COR-L47 (cell line): ENCODE data around the gene ZBTB7C.

Source experiments
- DNase-seq: peaks from one replicate; lab custom pipeline; 2025; lab: John Stamatoyannopoulos, UW

Gene ZBTB7C

DNA sequence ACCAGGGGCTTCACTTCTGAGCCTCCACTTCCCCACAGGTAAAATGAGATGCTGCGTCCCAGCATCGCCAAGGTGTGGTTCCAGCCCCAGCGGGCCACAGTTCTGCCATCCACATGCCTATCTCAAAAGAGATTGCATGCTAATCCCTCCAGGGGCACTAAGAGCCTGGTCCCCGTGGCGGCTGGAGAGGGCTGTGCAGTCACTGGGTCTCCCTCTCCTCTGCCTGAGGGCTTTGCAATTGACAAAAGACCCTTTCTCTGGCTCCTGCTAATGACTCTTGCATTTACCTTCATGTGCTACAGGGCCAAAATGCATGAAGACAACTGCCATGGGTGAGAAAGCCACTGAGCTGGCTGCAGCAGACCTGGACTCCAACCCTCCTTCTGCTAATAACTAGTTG is 18.5 kb downstream of the ZBTB7C start:
- no peak for DNase-seq

DNA sequence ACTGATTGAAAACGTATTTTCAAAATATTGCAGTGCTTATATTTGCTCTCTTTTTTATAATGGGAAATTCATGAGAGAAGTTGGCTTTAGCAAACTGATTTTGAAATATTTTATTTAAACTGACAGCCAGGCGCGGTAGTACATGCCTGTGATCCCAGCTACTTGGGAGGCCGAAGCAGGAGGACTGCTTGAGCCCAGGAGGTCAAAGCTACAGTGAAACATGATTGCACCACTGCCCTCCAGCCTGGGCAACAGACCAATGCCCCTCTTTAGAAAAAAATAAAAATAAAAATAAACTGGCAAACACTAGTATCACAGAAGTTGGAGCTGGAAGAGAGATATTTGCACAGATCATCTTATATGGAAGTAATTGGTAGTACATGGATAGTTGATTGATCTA is 20.7 kb downstream of the ZBTB7C start:
- DNase-seq = no peak

DNA sequence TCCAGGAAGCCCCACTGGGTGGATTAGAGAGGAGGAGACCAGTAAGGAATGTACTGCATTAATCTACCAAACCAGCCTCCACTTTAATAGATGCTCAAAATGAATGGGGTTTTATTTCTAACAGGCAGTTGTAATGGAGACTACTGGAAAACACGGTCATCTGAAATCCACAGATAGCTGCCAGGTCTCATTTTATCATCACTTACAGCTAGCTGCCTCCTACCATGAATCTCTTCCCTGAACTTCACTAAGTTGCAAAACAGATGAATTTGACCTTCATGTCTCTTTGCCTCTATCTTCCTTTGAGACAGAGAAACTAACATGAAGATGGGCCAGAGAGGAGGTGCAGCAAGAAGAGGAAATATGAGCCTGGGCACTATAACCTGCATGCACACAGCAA is 21.9 kb downstream of the ZBTB7C start:
- no peak for DNase-seq

DNA sequence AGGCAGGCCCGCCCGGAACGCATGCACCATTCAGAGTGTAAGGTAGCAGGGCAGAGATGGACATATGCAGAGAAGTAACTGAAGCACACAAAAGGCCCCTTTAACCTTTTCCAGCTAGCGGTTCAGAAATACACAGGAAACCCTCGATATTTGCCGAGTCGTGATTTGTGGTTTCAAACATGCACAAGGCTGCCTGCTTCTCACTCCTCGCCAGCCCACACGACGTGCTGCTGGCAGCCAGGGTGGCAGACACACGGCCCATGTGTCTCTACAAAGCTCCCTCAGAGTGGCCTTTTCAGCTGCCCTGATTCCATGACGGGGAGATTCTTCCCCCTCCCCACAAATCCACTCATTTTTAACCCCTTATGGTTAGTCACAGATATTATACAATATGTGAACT is 23.6 kb downstream of the ZBTB7C start:
- DNase-seq = no peak

DNA sequence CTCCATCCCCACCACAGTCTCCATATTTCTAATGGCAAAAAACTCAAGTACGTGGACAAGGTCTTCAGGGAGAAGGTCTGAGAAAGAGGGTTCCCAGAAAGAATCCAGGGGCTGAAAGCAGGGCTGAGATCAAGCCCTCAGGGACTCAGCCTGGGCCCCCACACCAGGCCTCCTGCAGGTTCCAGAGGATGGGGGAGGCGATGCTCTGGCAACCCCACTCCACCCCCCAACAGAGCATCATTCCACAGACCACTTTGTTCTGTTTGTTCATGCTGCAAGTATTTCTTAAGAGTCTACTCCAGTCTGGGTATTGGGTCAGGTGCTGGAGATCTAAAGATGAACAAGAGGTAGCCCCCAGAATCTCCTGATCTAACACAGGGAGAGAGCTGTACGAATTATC is 32.2 kb downstream of the ZBTB7C start:
- DNase-seq = no peak

DNA sequence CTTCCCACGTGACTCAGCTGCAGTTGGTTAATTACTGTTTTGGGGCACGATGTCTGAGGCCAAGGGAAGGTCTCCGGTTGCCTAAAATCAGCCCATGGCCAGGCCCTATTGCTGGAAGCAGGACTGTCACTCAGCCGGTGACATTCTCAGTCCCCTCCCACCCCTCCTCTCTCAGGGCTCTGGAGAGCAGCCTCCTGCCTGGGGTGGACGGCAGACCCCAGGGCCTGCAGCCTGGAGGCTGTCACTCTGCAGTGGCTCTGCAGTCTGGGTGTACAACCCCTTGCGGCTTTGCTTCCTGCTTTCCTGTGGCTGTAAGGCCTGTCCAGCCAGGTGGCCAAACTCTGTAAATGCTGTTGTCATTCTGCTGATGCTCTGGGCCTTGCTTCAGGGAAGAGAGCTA is 32.8 kb downstream of the ZBTB7C start:
- peak; percentile 44 for DNase-seq

DNA sequence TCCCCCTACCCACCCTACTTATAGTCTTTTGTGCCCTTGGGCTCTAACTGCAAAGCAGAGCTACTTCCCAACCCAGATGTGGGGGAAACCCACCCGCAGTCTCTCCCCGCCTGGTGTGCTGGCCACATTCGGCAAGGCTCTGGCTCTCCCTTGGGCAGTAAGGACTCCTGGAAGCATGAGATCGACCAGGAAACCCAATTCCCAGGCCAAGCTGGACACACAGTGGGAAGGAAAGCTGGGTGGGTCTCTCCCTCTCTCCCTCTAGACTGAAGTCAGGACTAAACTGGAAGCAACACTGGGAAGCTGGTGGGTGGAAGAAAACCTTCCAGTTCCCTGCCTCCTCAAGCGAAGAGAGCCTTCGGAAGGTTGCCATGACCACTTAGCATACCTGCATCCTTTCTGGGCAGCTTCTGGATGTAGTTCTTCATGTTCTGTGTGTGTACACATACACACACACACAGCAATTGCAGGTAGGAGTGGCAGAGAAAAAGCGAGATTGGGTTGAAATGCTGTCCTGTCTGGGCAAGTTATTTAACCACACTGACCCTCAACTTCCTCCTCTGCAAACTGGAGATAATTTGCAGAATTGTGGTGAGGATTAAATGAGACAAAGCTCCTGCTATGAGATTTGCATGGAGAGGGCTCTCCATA is 33.9 kb downstream of the ZBTB7C start:
- no peak for DNase-seq

DNA sequence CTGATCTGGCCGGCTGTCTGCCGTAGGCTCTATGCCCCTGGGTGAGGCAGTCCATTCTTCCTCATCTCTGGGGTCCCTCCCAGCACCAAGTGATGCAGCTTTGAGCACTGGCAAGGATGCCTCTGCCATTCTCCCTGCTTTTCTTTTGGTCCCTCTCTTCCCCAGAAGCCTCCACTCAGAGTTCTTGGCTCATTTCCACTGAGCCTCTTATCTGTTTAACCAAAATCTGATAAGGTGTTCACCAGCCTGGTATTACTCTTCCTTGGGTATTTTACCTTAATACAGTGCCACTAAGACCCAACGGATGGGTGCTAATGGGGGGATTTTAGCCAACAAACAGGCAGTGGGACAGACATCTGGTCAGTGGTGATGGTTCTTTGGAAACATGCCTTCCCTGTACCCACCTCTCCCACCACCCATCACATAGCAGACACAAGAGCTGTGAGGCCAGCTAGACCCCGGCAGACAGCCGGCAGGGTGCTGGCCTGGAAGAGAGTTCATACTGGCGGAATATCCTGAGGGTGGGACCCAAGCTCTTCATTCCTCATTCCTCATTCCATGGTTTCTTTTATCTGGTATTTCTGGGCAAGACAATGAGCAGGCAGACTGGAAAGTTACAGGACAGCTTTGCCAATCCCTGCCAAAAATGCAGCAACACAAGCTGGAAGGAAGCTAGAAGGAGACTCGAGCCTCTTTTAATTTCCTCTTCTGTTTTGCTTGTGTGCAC is 34.6 kb downstream of the ZBTB7C start:
- no peak for DNase-seq

DNA sequence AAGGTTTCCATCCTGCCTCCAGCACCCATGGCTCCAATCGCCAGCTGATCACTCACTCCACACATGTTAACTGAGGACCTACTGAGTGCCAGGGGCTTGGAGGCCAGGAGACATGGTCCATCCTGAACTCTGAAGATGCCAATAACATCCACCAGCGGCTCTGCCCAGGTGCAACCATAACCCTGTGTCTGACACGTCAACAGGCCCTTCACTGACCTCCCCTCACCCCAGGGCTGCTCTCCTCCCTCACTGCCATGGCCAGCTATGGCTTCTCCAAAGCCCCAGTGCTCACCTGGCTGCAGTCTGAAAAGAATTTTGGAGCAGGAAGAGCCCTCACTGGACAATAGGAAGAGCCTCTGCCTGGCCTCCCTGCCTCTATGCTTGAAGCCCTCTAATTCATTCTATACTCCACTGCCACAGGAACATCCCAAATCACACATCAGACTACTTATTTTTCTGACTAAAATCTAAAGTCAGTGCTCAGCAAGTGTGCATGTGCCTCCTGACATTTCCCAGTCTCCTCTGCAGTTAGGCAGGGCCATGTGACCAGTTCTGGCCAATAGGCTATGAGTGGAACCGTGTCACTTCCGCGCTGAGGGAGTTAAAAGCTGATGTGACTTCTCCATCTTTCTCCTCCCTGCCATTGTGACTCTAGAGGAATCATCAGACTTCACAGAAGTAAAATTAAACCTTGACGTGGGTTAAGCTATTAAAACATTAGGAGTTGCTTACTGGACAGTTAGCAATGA is 37.2 kb downstream of the ZBTB7C start:
- no peak for DNase-seq

DNA sequence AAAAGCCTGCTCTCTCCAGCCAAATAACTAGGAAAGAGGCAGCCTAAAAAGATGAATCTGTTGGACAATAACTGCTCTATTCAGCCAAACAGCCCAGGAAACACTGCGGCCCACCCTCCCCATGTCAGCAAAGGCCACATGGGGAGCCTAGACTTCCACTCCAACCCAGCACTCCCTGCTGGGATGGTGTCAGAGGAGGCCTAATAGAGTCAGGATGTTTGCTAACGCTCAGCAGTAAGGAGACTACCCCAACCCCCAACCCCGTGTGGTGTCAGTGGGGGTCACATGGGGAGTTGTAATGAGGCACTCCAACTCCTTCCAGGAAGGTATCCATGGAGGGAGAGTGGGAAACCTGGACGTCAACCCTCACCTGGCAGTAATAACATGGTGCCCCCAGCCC is 41.6 kb downstream of the ZBTB7C start:
- DNase-seq = no peak

DNA sequence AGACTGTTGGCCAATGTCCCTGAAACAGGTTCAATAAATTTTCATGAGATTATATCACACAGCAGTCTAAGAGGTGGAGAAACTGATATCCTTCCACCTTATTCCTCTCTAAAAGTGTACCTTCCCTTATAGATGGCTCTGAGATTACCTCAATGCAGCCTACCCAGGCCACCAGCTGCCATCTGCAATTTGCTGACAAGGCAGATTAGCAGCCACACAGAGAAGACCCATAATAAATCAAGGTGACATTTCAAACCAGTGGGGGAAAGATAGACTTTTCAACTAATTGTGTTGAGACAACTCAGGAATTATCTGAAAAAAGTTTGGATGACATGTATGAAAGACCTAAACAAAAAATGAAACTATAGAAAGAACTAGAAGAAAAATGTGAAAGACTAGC is 43.2 kb downstream of the ZBTB7C start:
- no peak for DNase-seq

DNA sequence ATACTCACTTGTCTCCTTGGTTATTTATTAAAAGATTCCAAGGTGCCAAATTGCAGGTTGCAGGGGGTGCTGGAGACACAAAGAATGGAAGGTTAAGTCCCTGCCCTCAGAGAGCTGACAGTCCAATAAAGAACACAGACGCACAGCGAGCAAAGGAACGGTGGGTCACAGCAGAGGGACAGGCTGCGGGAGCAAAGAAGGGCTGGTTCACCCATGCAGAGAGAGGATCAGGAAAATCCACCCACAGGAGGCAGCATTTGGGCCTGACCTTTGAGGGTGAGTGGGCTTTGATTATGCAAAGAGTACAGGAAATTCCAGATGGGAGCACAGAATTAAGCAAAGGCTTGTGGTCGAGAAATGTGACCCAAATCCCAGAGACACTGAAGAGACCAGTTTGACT is 45.0 kb downstream of the ZBTB7C start:
- DNase-seq = no peak

DNA sequence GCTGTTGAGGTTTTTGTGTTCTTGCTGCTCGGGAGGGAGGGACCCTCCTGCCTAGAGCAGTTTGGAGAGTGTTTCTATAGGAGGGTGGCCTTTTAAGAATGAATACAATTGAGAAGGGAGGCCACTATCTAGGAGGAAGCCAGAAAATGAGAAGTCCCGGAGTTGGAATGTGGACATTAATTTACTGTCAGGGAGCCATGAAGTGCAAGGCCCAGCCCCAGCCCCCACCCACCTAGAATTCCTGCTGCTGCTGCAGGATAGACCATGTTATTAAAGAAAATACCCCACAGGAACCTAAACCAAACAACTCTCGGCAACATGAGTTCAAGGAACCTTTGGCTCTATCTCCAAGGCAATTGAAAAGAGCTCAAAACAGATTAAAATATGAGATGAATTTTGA is 46.0 kb downstream of the ZBTB7C start:
- DNase-seq = no peak

DNA sequence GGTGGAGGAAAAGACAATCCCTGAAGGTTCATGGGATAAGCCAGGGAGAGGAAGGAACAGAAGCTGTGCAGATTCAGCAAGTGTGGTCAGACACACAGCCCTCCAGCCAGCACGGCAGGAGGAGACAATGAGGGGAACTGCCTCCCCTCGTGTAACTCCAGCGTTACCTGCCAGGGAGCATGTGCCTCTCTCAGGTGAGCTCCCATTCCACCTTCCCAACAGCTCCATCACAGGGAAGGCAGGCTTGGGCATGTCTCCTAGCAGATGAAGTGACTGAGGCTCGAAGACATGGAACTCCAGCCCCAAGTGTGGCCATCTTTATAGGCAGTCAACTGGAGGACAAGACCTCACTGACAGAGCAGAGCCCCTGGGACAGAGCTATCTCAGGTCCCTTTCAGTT is 47.4 kb downstream of the ZBTB7C start:
- DNase-seq = no peak

DNA sequence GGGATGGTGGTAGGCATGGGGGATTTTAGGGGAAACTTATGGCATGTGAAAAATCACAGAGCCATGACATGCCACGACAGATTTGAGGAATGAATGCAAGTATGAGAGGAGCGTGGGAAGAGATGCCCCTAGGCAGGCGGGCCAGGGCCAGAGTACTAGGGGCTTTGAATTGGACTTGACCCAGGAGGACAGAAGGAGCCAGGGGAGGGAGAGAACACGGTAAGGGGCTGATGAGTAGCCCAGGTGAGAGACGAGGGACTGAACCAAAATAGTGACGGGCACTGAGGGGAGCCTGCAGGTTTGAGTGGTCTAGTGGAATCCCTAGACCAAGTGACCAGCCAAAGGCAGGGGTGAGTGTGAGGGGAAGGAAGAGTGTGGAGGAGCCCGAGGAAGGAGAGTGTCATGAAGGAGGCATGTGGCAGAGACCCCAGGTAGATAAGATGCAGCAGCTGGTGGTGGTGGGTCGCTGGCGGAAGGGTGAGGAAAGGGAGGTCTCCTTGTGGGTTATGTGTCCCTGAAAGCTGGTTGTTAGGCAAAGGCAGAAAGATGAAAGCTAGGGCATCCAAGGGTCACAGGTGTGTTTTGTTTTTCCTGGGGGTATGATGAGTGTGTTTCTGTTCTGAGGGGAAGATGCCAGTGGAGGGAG is 48.7 kb downstream of the ZBTB7C start:
- DNase-seq = no peak

DNA sequence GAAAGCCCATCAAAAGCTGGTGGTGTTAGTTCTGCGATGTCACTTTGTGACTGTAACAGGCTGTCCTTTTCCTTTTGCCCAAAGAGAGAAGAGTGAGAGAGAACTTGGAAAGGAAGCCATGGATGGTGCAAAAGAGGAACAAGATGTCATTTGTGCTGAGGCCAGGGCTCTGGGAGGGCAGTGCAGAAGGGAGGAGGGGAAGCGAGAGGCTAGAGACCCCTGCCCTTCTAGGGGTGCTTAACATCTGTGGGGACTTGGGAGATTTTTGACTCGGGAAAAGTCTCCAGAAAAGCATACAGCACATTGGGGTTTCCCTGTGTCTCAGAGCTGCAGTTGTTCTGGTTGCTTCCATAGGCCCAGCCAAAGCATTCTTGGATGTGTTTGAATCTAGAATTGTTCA is 49.6 kb downstream of the ZBTB7C start:
- DNase-seq = no peak

DNA sequence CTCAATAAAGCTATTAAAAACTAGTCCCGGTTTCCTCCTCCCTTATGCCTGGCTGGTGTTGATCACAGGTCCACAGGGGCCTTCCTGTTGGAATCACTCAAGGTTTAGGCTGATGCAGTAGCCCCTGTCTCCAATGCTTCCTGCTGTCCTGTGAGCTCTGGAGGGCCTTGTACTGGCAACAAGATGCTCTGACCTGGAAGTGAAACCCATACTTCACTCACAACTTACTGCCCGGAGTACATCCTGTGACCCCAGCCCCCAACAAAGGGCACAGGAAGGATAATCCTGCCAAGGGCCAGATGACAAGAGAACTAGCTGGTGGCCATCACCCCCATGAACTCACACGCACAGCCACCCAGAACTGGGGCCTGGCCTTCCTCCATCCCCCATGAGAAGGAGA is 50.3 kb downstream of the ZBTB7C start:
- DNase-seq = no peak

DNA sequence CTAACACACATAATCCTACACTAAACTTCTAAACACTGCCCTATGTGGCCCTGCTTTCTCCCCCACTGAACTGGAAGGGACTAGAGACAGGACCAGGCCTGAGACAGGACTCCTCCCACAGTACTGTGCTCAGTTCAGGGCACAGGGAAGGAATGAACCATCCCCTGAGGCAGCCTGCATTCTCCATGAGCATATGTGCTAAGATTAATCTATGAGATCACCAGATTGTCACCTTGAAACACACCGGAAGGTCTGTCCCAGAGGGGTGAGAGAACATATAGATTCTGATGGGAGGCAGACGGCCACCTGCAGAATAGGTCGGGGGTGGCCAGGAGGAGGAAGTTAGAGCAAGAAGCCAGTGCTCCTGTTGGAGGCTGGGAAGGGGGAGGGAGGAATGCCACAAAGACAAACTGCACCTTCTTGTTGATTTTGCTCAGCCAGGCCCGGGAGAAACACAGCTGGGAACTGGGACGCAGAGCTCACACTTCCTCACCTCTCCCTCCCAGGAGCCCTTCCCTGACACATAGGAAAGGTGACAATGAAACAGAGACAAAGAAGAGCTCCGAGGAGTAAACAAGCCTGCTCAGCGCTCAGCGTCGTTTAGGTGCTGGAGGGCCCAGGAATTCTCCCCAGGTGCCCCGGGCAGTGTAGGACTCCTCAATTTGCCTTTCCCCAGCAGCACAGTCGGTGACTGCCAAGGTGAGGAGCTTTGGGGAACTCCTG is 52.1 kb downstream of the ZBTB7C start:
- DNase-seq = peak; percentile 14

DNA sequence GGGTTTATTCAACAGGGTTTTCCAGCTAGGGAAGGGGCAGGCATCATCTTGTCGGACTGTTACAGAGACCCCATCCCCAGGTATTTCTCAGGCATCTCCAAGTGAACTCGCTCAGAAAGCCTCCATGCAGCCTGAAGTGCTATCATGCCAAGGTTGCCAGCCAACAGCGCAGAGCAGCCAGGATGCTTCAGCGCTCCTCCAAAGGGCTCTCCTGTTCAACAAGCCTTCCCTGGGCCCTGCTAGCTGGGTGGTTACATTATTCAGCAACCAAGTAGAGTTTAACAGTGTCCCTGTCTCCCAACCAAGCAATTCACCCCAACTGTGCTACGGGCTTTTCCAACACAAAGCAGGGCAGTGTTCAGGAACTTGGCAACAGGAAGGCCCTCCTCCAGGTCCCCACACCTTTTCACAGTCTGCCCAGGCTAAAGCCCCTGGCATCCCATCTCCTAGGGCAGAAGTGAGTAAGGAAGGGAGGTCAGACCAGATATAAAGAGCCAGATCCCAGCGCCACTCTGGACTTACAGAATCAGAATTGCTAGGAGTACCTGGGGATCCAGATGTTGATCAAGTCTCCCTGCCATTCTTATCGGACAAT is 52.9 kb downstream of the ZBTB7C start:
- no peak for DNase-seq

DNA sequence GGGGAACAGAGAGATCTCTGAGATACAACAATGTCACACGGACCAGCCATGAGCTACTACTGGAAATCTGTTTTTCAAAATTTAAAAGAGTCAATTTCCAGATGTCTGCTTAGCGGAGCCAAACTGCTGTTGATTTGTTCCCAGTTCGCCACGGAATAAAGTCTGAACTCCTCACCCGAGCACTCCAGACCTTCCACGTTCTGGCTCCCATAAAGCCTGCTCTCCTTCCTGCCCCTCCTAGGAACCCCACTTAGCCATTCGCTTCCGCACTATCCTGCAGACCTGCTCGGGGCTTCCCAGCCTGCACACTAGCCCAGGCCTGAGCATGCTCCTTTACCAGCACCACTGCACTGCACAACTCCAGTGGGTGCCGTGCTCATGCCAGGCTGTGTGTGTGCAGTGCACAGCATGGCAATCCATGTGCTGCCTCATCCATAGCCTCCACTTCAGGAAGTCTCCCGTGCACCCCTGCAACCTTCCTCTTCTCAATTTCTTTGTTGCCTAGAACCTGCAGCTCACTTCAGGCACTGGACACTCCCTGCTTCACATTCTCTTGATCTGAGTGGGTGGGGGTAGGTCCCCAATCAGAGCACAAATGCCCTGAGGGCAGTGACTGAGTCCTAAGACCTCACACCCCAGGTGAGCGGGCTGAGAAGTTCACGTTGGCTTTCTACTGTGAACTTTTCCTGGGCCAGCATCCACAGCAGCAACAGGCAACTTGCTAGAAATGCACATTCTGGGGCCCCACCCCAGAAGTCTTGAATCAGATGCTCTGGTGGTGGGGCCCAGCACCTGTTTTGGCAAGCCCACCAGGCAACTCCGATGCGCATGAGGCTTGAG is 53.7 kb downstream of the ZBTB7C start:
- no peak for DNase-seq

DNA sequence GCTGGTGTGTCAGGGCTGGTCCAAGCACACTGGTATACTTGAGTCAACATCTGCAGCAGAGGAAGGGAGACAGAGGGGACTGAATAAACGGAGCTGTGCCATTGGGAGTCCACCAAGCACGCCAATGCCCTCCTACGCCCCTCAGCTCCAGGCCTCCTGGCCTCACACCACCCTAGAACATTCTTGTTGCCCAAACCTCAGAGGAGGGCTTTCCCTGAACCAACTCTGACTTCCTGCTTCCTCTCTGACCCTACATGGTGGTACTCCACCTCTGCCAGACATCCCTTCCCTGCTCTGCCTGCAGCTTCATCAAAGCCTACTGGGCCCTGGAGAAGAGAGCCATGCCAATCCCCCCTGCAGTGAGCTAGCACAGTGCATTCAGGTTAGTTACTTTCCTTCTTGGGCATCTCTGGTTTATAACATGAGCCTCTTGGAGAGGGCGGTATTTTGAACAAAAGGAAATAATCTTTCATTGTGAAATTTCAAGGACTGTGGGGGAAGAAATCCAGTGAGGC is 54.4 kb downstream of the ZBTB7C start:
- no peak for DNase-seq
